Tibial nerve (tissue), 4 donors: Measurements from ENCODE around the gene PARP3. TPM values are rescaled to one million over a fixed set of nuclear protein-coding genes. Genes with fewer than 3 reads are reported as not detected.
A peak's percentile ranks its signal among the peaks of the same experiment; 100 is the strongest.
"Not testable (repeated sequence)": the region's sequence is repeated elsewhere in the genome, so short reads cannot be mapped to it uniquely, and the experiment has no call there.

Experiments used
- DNase-seq, 2 donors: peaks; one replicate each; pipeline ENCODE4 v3.0.0-alpha.2; 2019; ENCODE audit warnings: low spot score in 2 of 2
- H3K27ac ChIP-seq, 4 donors: fragments of 200-600 bp; sonication (generic) in 3 of 4; one replicate each; pipeline ENCODE4 v1.5.1; 2017 to 2019; ENCODE audit warnings: mild to moderate bottlenecking in 1 of 4
- H3K27me3 ChIP-seq, 2 donors: fragments of 200-600 bp; sonication (generic) in 1 of 2; one replicate each; pipeline versions ENCODE4 v1.5.1 to v1.6.0; 2017 to 2019
- H3K36me3 ChIP-seq, 3 donors: fragments of 200-600 bp; sonication (generic); one replicate each; pipeline ENCODE4 v1.5.1; 2018 to 2019
- H3K4me1 ChIP-seq, 4 donors: fragments of 200-600 bp; sonication (generic) in 3 of 4; one replicate each; pipeline ENCODE4 v1.5.1; 2017 to 2019
- H3K4me3 ChIP-seq, 4 donors: fragments of 200-600 bp; sonication (generic) in 3 of 4; one replicate each; pipeline ENCODE4 v1.5.1; 2017 to 2019; ENCODE audit warnings: mild to moderate bottlenecking in 1 of 4, moderate library complexity in 1 of 4
- H3K9me3 ChIP-seq, 4 donors: fragments of 200-600 bp; sonication (generic) in 3 of 4; one replicate each; pipeline ENCODE4 v1.5.1; 2017 to 2019
- EP300 ChIP-seq, 2 donors: sonication (generic); formaldehyde crosslinking; IDR thresholded peaks; one replicate each; pipeline ENCODE4 v1.6.1; 2017; ENCODE audit warnings: antibody characterized with exemption in 2 of 2, mild to moderate bottlenecking in 1 of 2
- POLR2A ChIP-seq, 2 donors: fragments of 450-650 bp; IDR thresholded peaks; one replicate each; pipeline ENCODE4 v1.6.1; 2017; ENCODE audit warnings: antibody characterized with exemption in 2 of 2, mild to moderate bottlenecking in 2 of 2, moderate library complexity in 2 of 2
- WGBS, 2 donors: methylation state at CpG; one replicate each; pipeline ENCODE4 v1.1.5; 2018; 5-methylcytosine and 5-hydroxymethylcytosine counted together
- total RNA-seq, 4 donors: library from RNA; depleted of rRNA; stranded (reverse); fragments of >200 nt; gene quantifications; one replicate each; pipeline ENCODE4 v1.1.0, GENCODE V29; 2016
- TF ChIP-seq, protein P1 (sequence below), 5 experiments: fragments of 200-600 bp in 3 of 5; fragments of 450-650 bp in 2 of 5; sonication (generic) in 3 of 5; IDR thresholded peaks; one replicate each; pipeline ENCODE4 v1.5.1; 2016 to 2019; ENCODE audit warnings: antibody characterized with exemption in 5 of 5, mild to moderate bottlenecking in 3 of 5, moderate library complexity in 2 of 5

Gene PARP3
- 10 to 100 TPM; 19.9 to 55.9 (median 40.6) TPM for total RNA-seq

DNA sequence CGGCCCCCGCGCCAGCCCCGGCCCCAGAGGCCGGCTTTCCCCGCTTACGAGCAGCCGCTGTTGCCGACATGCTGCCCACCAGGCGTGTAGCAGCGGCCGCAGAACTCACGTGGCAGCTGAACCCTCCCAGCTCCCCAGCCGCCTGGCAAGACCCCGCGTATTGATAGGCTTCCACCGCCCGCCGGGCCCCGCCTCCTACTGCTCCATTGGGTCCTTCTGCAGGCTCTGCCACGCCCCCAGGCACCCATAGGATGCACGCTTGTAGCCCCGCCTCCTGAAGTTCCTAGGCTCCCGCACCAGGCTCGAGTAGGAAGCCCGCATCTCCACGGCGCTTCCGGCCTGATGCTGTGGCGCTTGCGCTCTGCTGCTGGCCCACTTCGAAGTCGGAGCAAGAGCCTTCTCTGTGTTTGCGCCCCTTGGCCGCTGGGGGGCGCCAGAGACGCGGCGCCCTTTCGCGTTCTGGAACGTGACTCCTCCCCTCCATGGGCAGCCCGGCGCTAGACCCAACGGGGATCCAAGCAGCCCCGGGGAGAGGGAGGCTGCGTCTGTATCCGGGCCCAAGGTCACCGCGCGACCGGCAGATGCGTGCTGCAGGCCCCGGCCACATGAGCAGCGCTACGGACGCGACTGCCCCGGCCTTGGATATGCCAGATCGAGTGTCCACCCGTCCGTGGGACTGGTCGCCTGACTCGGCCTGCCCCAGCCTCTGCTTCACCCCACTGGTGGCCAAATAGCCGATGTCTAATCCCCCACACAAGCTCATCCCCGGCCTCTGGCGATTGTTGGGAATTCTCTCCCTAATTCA is at the start of gene PARP3, which contains the start of gene RRP9:
PARP3 (plus strand) TSS at position 566 of the 805 bp plus-strand sequence. CDS start 993 bp downstream, outside the sequence.
RRP9 (minus strand) TSS at position 107 of the 805 bp plus-strand sequence; CDS start at position 70, 37 bp downstream.
- Histone ChIP-seq H3K27me3 (no peaks in the 10 kb centered on the region), H3K9me3 (no peaks in the 10 kb centered on the region), H3K36me3 (peaks cover 0 to 44% (median 17%) of the 10 kb centered on the region in 3 donors), H3K4me1 (peaks cover 3 to 38% (median 26%) of the 10 kb centered on the region in 4 donors), H3K4me3 (peak within 1 kb of the TSS; percentile 75 to 96 (median 80)), H3K27ac (peak within 1 kb of the TSS; percentile 86 to 95 (median 92))
- TF ChIP-seq POLR2A (IDR thresholded peaks at IDR 0.05): peak in 1 of 2 donors; percentile 72
- TF ChIP-seq EP300 (IDR thresholded peaks at IDR 0.05): peak; percentile 85 to 89
- TF ChIP-seq, protein P1, sequence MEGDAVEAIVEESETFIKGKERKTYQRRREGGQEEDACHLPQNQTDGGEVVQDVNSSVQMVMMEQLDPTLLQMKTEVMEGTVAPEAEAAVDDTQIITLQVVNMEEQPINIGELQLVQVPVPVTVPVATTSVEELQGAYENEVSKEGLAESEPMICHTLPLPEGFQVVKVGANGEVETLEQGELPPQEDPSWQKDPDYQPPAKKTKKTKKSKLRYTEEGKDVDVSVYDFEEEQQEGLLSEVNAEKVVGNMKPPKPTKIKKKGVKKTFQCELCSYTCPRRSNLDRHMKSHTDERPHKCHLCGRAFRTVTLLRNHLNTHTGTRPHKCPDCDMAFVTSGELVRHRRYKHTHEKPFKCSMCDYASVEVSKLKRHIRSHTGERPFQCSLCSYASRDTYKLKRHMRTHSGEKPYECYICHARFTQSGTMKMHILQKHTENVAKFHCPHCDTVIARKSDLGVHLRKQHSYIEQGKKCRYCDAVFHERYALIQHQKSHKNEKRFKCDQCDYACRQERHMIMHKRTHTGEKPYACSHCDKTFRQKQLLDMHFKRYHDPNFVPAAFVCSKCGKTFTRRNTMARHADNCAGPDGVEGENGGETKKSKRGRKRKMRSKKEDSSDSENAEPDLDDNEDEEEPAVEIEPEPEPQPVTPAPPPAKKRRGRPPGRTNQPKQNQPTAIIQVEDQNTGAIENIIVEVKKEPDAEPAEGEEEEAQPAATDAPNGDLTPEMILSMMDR (IDR thresholded peaks at IDR 0.05): peak; percentile 99 to 100 (median 100)
- WGBS, 2 donors: 0 to 3% methylated on average over 17 to 22 of the region's 67 CpGs
- DNase-seq: peak; percentile 99 to 100

GRCh38 chr3:51894391-51894790 is 47.8 kb upstream of the PARP3 start:
- no peak overlapping the region for H3K27ac ChIP-seq
- no peak overlapping the region for H3K4me3 ChIP-seq
- no peaks in the 10 kb centered on the region for H3K9me3 ChIP-seq
- WGBS, 2 donors: 84 to 87% methylated on average over 4 of the region's 4 CpGs
- H3K4me1 ChIP-seq: no peaks in the 10 kb centered on the region
- H3K27me3 ChIP-seq: no peaks in the 10 kb centered on the region
- DNase-seq: no peak
- TF ChIP-seq, protein P1 (IDR thresholded peaks at IDR 0.05): no peak
- TF ChIP-seq POLR2A (IDR thresholded peaks at IDR 0.05): no peak
- no peak for TF ChIP-seq EP300 (IDR thresholded peaks at IDR 0.05)
- H3K36me3 ChIP-seq: no peaks in the 10 kb centered on the region

GRCh38 chr3:51894939-51895338 is 47.2 kb upstream of the PARP3 start:
- Histone ChIP-seq H3K27me3 (no peaks in the 10 kb centered on the region), H3K9me3 (no peaks in the 10 kb centered on the region), H3K4me3 (no peak overlapping the region), H3K27ac (no peak overlapping the region), H3K4me1 (no peaks in the 10 kb centered on the region), H3K36me3 (no peaks in the 10 kb centered on the region)
- 93 to 95% methylated on average over 15 to 16 of the region's 16 CpGs for WGBS, 2 donors
- TF ChIP-seq, protein P1 (IDR thresholded peaks at IDR 0.05): no peak
- TF ChIP-seq POLR2A (IDR thresholded peaks at IDR 0.05): no peak
- no peak for TF ChIP-seq EP300 (IDR thresholded peaks at IDR 0.05)
- no peak for DNase-seq

- no peaks in the 10 kb centered on the region for H3K9me3 ChIP-seq
- H3K27me3 ChIP-seq: no peaks in the 10 kb centered on the region
- no peaks in the 10 kb centered on the region for H3K4me1 ChIP-seq
- no peaks in the 10 kb centered on the region for H3K36me3 ChIP-seq
- WGBS, 2 donors: 92% methylated on average over 10 of the region's 10 CpGs
- TF ChIP-seq EP300 (IDR thresholded peaks at IDR 0.05) (no peak), POLR2A (IDR thresholded peaks at IDR 0.05) (no peak)
- TF ChIP-seq, protein P1 (IDR thresholded peaks at IDR 0.05): no peak
- DNase-seq: no peak
- no peak overlapping the region for H3K27ac ChIP-seq
- no peak overlapping the region for H3K4me3 ChIP-seq
These were observed 45.4 kb upstream of the PARP3 start for GRCh38 chr3:51896607-51897305.

GRCh38 chr3:51897391-51897790 is 44.8 kb upstream of the PARP3 start:
- Histone ChIP-seq H3K36me3 (no peaks in the 10 kb centered on the region), H3K27ac (no peak overlapping the region), H3K4me1 (no peaks in the 10 kb centered on the region), H3K4me3 (no peak overlapping the region), H3K9me3 (no peaks in the 10 kb centered on the region), H3K27me3 (no peaks in the 10 kb centered on the region)
- DNase-seq: no peak
- 82 to 91% methylated on average over 15 of the region's 15 CpGs for WGBS, 2 donors
- TF ChIP-seq EP300 (IDR thresholded peaks at IDR 0.05): no peak
- TF ChIP-seq, protein P1 (IDR thresholded peaks at IDR 0.05): no peak
- no peak for TF ChIP-seq POLR2A (IDR thresholded peaks at IDR 0.05)

- WGBS, 2 donors: 76 to 80% methylated on average over 7 of the region's 7 CpGs
- H3K27ac ChIP-seq, H3K27me3 ChIP-seq: not testable (repeated sequence)
These were observed 42.1 kb upstream of the PARP3 start for GRCh38 chr3:51900043-51900442.

GRCh38 chr3:51902361-51902760 is 39.8 kb upstream of the PARP3 start:
- H3K27ac ChIP-seq, DNase-seq, H3K4me1 ChIP-seq, H3K4me3 ChIP-seq, H3K36me3 ChIP-seq, H3K27me3 ChIP-seq: not testable (repeated sequence)
- H3K9me3 ChIP-seq: peaks cover 0 to 13% (median 0%) of the 10 kb centered on the region in 4 donors
- 69 to 70% methylated on average over 7 of the region's 7 CpGs for WGBS, 2 donors

More at GRCh38 chr3:51900043-51900442, 42.1 kb upstream of the PARP3 start:
- not testable (repeated sequence) for H3K4me3 ChIP-seq, DNase-seq, H3K36me3 ChIP-seq, H3K9me3 ChIP-seq, H3K4me1 ChIP-seq
